GM10266 (cell line): ENCODE measurements around the gene FNDC1.
"Not testable (repeated sequence)": the region's sequence is repeated elsewhere in the genome, so short reads cannot be mapped to it uniquely, and the experiment has no call there.

Experiments used
- DNase-seq: peaks from one replicate; pipeline ENCODE4 v3.0.0; 2012; ENCODE audit errors: extremely low spot score
- CTCF ChIP-seq: IDR thresholded peaks from 2 replicates; pipeline ENCODE4 v1.5.1; 2012; ENCODE audit warnings: mild to moderate bottlenecking, low read depth; ENCODE audit not compliant: control insufficient read depth, insufficient read depth; ENCODE audit errors: missing control alignments

FNDC1 gene

GRCh38 chr6:159169193-159169555 lies at the start of gene FNDC1:
FNDC1 (plus strand) TSS chr6:159169400; CDS start chr6:159169597, 197 bp downstream.
- peak; percentile 91 for DNase-seq
- peak; percentile 68 for TF ChIP-seq CTCF

- TF ChIP-seq CTCF = no peak
These were observed 49.4 kb upstream of the FNDC1 start for GRCh38 chr6:159119791-159120190.

GRCh38 chr6:159121486-159121885 lies 47.7 kb upstream of the FNDC1 start:
- no peak for TF ChIP-seq CTCF
- no peak for DNase-seq

More at GRCh38 chr6:159119791-159120190, 49.4 kb upstream of the FNDC1 start:
- DNase-seq = no peak

- no peak for DNase-seq
- TF ChIP-seq CTCF = no peak
These were observed 46.7 kb upstream of the FNDC1 start for GRCh38 chr6:159122453-159122852.

GRCh38 chr6:159123831-159124230 lies 45.4 kb upstream of the FNDC1 start:
- not testable (repeated sequence) for DNase-seq

GRCh38 chr6:159125014-159125609 lies 44.1 kb upstream of the FNDC1 start:
- DNase-seq = no peak
- no peak for TF ChIP-seq CTCF

GRCh38 chr6:159125951-159126352 lies 43.2 kb upstream of the FNDC1 start:
- DNase-seq = no peak
- TF ChIP-seq CTCF = no peak

GRCh38 chr6:159126590-159126989 lies 42.6 kb upstream of the FNDC1 start:
- no peak for TF ChIP-seq CTCF
- no peak for DNase-seq
